GM23338 (cell line): ENCODE results near the gene SSH3.

ENCODE experiments used
- CREB1 ChIP-seq: fragments of 250-450 bp; sonication (Bioruptor Pico); IDR thresholded peaks from 2 replicates; pipeline ENCODE4 v1.5.0; 2020; ENCODE audit warnings: low read depth, mild to moderate bottlenecking, moderate library complexity
- CTCF ChIP-seq, 2 experiments: fragments of 200-600 bp in 1 of 2; sonication (generic) in 1 of 2; conservative IDR thresholded peaks; 2 replicates each; pipeline versions ENCODE4 v1.5.1 to v1.6.1; 2016 to 2017; ENCODE audit warnings: antibody characterized with exemption in 2 of 2, low read depth in 2 of 2, mild to moderate bottlenecking in 2 of 2, moderate library complexity in 1 of 2
- EZH2 ChIP-seq: fragments of 200-600 bp; sonication (generic); IDR thresholded peaks from one replicate; pipeline ENCODE4 v1.8.0; 2017; ENCODE audit warnings: antibody characterized with exemption, mild to moderate bottlenecking, low read depth; ENCODE audit not compliant: unreplicated experiment
- JUNB ChIP-seq: IDR thresholded peaks from one replicate; pipeline ENCODE4 v1.6.1; 2016; ENCODE audit warnings: antibody characterized with exemption; ENCODE audit not compliant: unreplicated experiment
- POLR2AphosphoS5 ChIP-seq: IDR thresholded peaks from 2 replicates; pipeline ENCODE4 v1.6.1; 2016; ENCODE audit warnings: antibody characterized with exemption, low read depth
- TF ChIP-seq, protein P1 (sequence below): IDR thresholded peaks from one replicate; pipeline ENCODE4 v1.6.1; 2018; ENCODE audit warnings: antibody characterized with exemption; ENCODE audit not compliant: unreplicated experiment
- TF ChIP-seq, protein P2 (sequence below): fragments of 250-450 bp; sonication (Bioruptor Pico); IDR thresholded peaks from 2 replicates; pipeline ENCODE4 v1.5.0; 2020; ENCODE audit warnings: mild to moderate bottlenecking, moderate library complexity

DNA sequence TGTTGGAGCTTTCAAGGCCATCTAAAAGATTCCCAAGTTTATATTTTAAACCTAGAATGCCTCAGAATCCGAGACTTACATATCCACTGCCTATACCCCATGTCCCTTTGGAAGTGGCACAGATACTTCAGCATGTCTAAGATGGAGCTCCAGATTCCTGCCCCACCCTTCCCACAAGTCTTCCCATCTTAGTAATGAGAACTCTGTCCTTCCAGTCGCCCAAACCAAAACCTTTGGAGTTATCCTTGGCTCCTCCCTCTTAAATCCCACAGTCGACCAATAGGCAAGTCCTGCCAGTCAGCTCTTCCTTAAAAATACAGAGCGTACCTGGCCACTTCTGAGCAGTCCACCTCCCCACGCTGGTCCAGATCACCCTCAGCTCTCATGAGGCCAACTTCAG, 45.7 kb downstream of the SSH3 start:
- TF ChIP-seq CTCF (conservative IDR thresholded peaks at IDR 0.05; ENCODE audit: low read depth in 2 of 2) (no peak), EZH2 (no peak), CREB1 (CRISPR knock-in tag) (no peak), POLR2AphosphoS5 (no peak), JUNB (no peak)
- TF ChIP-seq, protein P1, sequence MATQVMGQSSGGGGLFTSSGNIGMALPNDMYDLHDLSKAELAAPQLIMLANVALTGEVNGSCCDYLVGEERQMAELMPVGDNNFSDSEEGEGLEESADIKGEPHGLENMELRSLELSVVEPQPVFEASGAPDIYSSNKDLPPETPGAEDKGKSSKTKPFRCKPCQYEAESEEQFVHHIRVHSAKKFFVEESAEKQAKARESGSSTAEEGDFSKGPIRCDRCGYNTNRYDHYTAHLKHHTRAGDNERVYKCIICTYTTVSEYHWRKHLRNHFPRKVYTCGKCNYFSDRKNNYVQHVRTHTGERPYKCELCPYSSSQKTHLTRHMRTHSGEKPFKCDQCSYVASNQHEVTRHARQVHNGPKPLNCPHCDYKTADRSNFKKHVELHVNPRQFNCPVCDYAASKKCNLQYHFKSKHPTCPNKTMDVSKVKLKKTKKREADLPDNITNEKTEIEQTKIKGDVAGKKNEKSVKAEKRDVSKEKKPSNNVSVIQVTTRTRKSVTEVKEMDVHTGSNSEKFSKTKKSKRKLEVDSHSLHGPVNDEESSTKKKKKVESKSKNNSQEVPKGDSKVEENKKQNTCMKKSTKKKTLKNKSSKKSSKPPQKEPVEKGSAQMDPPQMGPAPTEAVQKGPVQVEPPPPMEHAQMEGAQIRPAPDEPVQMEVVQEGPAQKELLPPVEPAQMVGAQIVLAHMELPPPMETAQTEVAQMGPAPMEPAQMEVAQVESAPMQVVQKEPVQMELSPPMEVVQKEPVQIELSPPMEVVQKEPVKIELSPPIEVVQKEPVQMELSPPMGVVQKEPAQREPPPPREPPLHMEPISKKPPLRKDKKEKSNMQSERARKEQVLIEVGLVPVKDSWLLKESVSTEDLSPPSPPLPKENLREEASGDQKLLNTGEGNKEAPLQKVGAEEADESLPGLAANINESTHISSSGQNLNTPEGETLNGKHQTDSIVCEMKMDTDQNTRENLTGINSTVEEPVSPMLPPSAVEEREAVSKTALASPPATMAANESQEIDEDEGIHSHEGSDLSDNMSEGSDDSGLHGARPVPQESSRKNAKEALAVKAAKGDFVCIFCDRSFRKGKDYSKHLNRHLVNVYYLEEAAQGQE, result no peak
- TF ChIP-seq, protein P2, sequence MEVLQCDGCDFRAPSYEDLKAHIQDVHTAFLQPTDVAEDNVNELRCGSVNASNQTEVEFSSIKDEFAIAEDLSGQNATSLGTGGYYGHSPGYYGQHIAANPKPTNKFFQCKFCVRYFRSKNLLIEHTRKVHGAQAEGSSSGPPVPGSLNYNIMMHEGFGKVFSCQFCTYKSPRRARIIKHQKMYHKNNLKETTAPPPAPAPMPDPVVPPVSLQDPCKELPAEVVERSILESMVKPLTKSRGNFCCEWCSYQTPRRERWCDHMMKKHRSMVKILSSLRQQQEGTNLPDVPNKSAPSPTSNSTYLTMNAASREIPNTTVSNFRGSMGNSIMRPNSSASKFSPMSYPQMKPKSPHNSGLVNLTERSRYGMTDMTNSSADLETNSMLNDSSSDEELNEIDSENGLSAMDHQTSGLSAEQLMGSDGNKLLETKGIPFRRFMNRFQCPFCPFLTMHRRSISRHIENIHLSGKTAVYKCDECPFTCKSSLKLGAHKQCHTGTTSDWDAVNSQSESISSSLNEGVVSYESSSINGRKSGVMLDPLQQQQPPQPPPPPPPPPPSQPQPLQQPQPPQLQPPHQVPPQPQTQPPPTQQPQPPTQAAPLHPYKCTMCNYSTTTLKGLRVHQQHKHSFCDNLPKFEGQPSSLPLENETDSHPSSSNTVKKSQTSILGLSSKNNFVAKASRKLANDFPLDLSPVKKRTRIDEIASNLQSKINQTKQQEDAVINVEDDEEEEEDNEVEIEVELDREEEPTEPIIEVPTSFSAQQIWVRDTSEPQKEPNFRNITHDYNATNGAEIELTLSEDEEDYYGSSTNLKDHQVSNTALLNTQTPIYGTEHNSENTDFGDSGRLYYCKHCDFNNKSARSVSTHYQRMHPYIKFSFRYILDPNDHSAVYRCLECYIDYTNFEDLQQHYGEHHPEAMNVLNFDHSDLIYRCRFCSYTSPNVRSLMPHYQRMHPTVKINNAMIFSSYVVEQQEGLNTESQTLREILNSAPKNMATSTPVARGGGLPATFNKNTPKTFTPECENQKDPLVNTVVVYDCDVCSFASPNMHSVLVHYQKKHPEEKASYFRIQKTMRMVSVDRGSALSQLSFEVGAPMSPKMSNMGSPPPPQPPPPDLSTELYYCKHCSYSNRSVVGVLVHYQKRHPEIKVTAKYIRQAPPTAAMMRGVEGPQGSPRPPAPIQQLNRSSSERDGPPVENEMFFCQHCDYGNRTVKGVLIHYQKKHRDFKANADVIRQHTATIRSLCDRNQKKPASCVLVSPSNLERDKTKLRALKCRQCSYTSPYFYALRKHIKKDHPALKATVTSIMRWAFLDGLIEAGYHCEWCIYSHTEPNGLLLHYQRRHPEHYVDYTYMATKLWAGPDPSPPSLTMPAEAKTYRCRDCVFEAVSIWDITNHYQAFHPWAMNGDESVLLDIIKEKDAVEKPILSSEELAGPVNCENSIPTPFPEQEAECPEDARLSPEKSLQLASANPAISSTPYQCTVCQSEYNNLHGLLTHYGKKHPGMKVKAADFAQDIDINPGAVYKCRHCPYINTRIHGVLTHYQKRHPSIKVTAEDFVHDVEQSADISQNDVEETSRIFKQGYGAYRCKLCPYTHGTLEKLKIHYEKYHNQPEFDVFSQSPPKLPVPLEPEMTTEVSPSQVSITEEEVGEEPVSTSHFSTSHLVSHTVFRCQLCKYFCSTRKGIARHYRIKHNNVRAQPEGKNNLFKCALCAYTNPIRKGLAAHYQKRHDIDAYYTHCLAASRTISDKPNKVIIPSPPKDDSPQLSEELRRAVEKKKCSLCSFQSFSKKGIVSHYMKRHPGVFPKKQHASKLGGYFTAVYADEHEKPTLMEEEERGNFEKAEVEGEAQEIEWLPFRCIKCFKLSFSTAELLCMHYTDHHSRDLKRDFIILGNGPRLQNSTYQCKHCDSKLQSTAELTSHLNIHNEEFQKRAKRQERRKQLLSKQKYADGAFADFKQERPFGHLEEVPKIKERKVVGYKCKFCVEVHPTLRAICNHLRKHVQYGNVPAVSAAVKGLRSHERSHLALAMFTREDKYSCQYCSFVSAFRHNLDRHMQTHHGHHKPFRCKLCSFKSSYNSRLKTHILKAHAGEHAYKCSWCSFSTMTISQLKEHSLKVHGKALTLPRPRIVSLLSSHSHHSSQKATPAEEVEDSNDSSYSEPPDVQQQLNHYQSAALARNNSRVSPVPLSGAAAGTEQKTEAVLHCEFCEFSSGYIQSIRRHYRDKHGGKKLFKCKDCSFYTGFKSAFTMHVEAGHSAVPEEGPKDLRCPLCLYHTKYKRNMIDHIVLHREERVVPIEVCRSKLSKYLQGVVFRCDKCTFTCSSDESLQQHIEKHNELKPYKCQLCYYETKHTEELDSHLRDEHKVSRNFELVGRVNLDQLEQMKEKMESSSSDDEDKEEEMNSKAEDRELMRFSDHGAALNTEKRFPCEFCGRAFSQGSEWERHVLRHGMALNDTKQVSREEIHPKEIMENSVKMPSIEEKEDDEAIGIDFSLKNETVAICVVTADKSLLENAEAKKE (CRISPR knock-in tag), result no peak
